NCI-H1417 treated with DMSO at 0.1 percent for 48 hours (cell line): ENCODE data around the gene LUZP4.
"Not testable (repeated sequence)": the region's sequence is repeated elsewhere in the genome, so short reads cannot be mapped to it uniquely, and the experiment has no call there.

Source experiments
- DNase-seq: peaks from one replicate; lab custom pipeline; 2025; lab: John Stamatoyannopoulos, UW

The LUZP4 gene

DNA sequence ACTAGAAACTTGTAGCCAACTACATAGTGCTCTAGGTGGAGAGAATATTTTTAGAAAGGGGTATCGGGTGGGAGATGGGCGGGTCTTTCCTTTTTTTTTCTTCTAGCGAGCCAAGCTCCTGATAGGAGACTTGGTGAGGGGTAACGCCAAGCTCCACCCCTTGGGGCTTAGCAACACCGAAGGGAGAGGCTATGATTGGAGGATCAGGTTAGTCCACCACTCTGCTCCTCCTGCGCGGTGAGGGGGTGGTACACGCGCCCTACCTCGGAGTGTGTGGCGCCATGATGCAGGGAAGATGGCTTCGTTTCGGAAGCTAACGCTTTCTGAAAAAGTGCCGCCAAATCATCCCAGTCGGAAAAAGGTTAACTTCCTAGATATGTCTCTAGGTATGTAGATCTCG, at the start of gene LUZP4:
Gene LUZP4, plus strand, starts transcription at position 251 of the 400 bp plus-strand sequence. Its CDS starts 45 bp downstream, at position 296.
- no peak for DNase-seq

DNA sequence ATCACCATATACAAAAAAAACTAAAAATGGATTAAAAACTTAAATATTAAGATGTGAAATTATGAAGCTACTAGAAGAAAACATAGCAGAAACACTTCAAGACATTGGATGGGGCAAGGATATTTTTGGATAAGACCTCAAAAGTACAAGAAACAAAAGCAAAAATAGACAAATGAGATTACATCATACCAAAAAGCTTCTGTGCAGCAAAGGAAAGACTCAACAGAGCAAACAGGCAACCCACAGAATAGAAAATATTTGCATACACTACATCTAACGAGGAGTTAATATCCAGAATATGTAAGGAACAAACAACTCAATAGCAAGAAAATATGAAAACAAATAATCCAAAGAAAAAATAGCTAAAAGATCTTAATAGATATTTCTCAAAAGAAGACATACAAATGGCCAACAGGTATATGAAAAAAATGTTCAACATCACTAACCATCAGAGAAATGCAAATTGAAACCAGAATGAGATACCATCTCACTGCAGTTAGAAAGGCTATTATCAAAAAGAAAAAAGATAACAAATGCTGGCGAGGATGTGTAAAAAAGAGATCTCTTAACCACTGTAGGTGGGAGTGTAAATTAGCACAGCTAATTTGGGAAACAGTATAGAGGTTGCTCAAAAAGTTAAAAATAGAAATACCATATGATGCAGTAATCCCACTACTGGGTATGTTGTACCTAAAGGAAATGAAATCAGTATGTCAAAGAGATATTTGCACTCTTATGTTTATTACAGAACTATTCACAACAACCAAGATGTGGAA, 37.9 kb upstream of the LUZP4 start:
- DNase-seq: no peak

GRCh38 chrX:115255003-115255402, 34.5 kb upstream of the LUZP4 start:
- DNase-seq: no peak

DNA sequence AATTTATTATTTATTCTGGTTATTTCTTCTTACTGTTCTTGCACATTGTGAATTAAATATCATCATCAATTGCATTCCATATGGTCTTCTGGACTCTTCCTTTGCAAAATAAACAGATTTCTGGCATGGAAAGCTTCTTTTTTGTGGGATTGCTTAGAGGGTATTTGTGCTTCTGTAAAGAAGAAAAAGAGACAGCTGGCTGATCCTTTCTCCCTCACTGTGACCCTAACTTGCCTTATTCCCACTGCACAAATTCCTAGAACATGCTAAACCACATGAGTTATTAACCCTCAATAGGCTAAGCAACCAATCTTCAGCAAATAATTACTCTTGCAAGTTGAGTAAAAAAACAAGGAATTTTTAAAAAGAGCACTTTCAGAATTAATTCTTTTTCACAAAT, 31.8 kb upstream of the LUZP4 start:
- DNase-seq: no peak

DNA sequence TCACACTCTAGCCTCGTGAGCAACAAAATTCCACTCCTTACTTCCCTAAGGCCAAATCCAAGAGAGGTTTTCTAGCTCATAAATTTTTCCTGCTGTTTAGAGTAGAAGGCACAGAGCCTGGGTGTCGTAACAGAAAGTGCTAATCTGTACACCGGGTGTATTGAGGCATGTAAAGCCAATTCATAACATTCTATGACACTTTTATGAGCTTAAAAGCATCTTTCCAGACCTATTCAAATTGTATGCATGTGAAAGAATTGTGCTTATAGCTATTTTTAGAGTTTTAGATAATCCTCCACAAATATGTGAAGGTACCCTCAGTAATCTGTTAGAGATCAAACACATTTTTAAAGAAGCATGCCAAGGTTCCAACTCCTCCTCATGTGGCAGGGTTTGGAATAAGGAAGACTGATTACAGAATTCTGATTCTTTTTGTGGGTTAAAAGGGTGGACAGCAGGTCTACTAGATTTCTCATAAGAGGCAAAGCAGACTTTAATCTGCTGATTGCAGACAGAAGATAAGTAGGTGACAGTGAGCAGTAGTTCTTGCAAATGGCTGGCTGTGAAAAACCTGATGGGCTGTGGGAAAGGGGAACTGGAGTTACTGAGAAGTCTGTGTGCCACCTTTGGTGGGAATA, 30.2 kb upstream of the LUZP4 start:
- no peak for DNase-seq

DNA sequence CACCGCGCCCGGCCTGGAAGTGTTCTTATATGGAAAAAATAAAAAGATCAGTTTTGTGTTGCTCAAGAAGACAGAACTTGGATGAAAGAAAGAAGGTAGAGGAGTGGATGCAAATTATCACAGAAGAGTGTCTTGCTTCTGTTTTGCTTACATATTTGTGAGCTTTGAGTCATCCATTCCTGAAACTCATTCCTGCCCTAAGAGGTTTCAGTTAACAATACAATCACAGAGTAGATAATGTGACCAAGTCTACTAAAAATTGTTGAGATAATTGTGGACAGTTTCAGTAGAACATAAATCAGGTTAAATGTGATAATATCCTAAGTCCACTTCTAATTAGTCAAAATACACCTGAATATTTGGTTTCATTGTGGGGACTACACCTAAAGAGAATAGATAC, 29.2 kb upstream of the LUZP4 start:
- no peak for DNase-seq

- no peak for DNase-seq
Observed at GRCh38 chrX:115261148-115261547, 28.4 kb upstream of the LUZP4 start.

GRCh38 chrX:115264009-115264408, 25.5 kb upstream of the LUZP4 start:
- no peak for DNase-seq

GRCh38 chrX:115266300-115266699, 23.2 kb upstream of the LUZP4 start:
- no peak for DNase-seq

GRCh38 chrX:115268421-115268820, 21.1 kb upstream of the LUZP4 start:
- no peak for DNase-seq

GRCh38 chrX:115269051-115269683, 20.3 kb upstream of the LUZP4 start:
- DNase-seq: no peak

DNA sequence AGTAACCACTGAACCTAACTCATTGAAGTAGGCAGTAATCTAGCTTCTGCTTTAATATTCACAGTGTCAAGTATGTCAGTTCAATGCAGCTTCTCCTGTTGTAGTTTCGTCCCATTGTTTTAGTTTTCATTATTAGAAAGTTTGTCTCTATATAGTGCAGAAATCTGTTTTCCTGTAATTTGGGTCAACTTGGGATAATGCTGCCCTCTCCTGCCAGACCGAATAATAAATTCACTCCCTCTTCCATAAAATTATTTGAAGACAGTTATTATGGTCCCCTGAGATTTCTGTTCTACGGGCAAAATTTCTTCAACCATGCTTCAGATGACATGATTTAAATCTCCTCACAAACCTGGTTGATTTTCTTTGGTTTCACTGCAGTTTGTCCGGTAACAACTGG, 4.6 kb upstream of the LUZP4 start:
- DNase-seq: no peak

DNA sequence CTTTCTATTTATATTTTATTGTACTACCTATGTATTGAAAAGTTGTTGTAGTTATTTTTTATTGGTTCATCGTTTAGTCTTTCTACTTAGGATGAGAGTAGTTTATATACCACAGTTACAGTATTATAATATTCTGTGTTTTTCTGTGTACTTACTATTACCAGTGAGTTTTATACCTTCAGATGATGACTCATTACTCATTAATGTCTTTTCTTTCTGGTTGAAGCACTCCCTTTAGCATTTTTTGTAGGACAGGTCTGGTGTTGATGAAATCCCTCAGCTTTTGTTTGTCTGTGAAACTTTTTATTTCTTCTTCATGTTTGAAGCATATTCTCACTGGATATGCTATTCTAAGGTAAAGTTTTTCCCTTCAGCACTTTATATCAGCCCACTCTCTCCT, 7.7 kb downstream of the LUZP4 start:
- DNase-seq: no peak

- DNase-seq: no peak
Observed at GRCh38 chrX:115311139-115311538, 21.6 kb downstream of the LUZP4 start.

DNA sequence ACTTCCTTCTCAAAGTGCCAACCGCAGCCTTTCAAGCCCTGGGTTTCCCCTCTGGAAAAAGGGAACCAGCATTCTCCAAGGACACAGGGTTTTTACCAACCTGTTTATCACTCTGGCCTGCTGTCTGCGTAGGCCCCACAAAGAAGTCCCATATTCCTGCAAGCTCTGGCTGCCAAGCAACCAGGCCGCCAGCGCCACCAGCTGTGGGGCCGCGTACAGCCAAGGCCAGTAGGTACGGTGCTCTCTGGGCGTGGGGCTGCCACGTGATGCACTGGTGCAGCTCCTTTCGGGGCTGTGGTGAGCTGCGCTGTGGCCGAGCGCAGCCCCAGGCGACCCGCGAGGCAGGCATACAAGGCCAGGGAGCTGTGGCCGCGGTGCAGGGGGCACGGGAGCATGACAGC, 22.1 kb downstream of the LUZP4 start:
- no peak for DNase-seq

- no peak for DNase-seq
Observed at GRCh38 chrX:115318139-115318538, 28.6 kb downstream of the LUZP4 start.

DNA sequence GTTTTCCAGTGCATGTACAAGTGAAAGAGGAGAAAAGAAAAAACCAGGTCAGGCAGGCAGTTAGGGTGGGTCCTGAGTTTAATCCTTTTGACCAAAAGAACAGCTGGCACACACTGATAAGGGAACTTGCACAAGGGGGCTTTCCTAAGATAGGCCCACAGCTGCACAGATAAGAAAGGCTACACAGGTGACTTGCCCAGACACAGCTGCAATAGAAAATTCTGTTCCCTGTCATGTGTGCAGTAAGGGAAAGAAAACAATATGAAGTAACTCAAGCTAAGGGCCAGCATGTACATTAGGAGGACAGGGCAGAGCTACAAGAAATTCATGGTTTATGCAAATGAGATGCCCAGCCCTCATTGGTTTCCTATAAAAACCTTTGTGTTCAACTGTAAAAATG, 32.9 kb downstream of the LUZP4 start:
- DNase-seq: no peak

- no peak for DNase-seq
Observed at GRCh38 chrX:115324194-115324593, 34.7 kb downstream of the LUZP4 start.

DNA sequence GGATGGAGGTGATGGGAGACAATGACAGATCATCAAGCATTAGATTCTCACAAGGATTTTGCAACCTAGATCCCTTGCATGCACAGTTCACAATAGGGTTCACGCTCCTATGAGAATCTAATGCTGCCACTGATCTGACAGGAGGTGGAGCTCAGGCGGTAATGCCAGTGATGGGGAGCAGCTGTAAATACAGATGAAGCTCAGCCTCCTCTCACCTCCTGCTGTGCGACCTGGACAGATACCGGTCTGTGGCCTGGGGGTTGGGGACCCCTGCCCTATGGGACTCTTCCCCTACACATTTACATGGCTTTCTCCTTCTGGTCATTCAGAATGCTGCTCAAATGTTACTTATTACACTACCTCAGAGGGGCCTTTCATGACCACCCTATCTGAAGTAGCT, 39.8 kb downstream of the LUZP4 start:
- not testable (repeated sequence) for DNase-seq

DNA sequence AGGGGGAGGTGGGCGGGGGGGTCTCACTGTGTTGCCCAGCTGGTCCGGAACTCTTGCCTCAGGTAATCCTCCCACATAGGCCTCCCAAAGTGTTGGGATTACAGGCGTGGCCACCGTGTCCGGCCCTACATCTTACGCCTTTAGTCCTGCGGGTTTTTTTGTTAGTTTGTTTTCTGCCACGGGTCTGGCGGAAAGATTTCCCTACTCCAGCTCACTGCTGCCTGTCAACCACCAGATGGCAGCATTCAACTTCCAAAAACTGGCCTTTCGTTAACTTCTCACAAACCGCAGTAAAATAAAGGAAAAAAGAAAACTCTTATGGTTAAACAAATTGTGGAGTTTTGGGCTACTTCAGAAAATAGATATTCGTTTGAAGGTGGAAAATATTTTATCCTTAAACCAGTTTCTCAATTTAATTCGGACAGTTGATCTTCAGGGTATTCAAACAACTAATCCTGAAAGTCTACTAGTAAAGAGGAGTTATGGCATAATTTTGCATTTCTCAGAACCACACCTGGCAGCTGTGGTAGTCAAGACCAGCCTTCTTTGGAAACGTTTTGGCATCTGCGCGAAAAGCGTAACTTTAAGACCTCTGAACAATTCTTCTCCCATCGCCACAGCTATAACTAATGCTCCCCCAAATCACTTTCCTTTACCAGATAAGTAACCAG, 41.1 kb downstream of the LUZP4 start:
- peak; percentile 5 for DNase-seq

- no peak for DNase-seq
Observed at GRCh38 chrX:115332832-115333231, 43.3 kb downstream of the LUZP4 start.

DNA sequence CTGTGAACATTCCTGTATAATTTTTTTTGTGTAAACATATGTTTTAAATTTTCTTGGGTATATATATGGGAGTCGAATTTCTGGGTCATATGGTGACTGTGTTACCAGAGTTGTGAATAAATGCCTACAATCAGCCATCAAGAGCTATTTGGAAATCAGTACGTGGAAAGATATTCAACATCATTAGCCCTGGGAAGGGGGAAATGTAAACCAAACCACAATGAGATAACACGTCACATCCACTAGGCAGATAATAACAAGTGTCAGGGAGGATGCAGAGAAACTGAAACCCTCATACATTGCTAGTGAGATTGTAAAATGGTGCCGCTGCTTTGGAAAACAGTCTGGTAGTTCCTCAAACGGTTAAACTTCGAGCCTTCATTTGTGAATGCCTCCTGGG, 43.9 kb downstream of the LUZP4 start:
- DNase-seq: no peak
